Esophagus squamous epithelium (tissue), 4 donors: ENCODE results near the gene SLC17A2.

ENCODE experiments used
- CTCF ChIP-seq, 6 experiments: fragments of 450-650 bp in 4 of 6; fragments of 200-600 bp in 2 of 6; sonication (generic) in 2 of 6; IDR thresholded peaks; one replicate each; pipeline ENCODE4 v1.5.1; 2016 to 2019; ENCODE audit warnings: antibody characterized with exemption in 6 of 6, mild to moderate bottlenecking in 4 of 6, moderate library complexity in 4 of 6
- POLR2A ChIP-seq, 4 donors: fragments of 450-650 bp; IDR thresholded peaks; one replicate each; pipeline ENCODE4 v1.6.1; 2017; ENCODE audit warnings: antibody characterized with exemption in 4 of 4, mild to moderate bottlenecking in 4 of 4, moderate library complexity in 3 of 4

- no peak for TF ChIP-seq POLR2A (IDR thresholded peaks at IDR 0.05)
- TF ChIP-seq CTCF (IDR thresholded peaks at IDR 0.05) = no peak
Measured at GRCh38 chr6:25900843-25901242, 29.6 kb downstream of the SLC17A2 start.
